Endothelial cell of umbilical vein (primary cell): ENCODE results near the gene DSCAML1.

ENCODE experiments used
- CTCF ChIP-seq, 2 donors: IDR thresholded peaks; 1 replicate in 1 of 2; 2 replicates in 1 of 2; pipeline ENCODE4 v1.5.1; 2011; ENCODE audit warnings: low read length in 2 of 2, mild to moderate bottlenecking in 2 of 2, moderate library complexity in 2 of 2, control low read depth in 1 of 2, inconsistent platforms in 1 of 2, low read depth in 1 of 2; ENCODE audit not compliant: insufficient read depth in 1 of 2; ENCODE audit errors: extremely low read depth in 1 of 2
- EZH2 ChIP-seq: IDR thresholded peaks from 2 replicates; pipeline ENCODE4 v1.6.1; 2012; ENCODE audit warnings: borderline replicate concordance, low read depth, mild to moderate bottlenecking, moderate library complexity, low read length, inconsistent platforms; ENCODE audit not compliant: severe bottlenecking
- FOS ChIP-seq: IDR thresholded peaks from 2 replicates; pipeline ENCODE4 v1.6.1; 2011; ENCODE audit warnings: mild to moderate bottlenecking, low read length, moderate library complexity, borderline replicate concordance; ENCODE audit not compliant: insufficient read depth
- JUN ChIP-seq: IDR thresholded peaks from 2 replicates; pipeline ENCODE4 v1.6.1; 2011; ENCODE audit warnings: borderline replicate concordance, low read depth; ENCODE audit not compliant: insufficient read length, insufficient read depth
- MAX ChIP-seq: IDR thresholded peaks from 2 replicates; pipeline ENCODE4 v1.6.1; 2011; ENCODE audit not compliant: insufficient read depth, insufficient read length
- POLR2A ChIP-seq: IDR thresholded peaks from 2 replicates; pipeline ENCODE4 v1.6.1; 2012; ENCODE audit warnings: low read depth, mild to moderate bottlenecking, control low read depth, low read length
- POLR2AphosphoS5 ChIP-seq: IDR thresholded peaks from 2 replicates; pipeline ENCODE4 v1.6.1; 2012; ENCODE audit warnings: low read depth, mild to moderate bottlenecking, control low read depth, low read length, moderate library complexity; ENCODE audit not compliant: insufficient read depth

- TF ChIP-seq POLR2AphosphoS5 (no peak), FOS (no peak), CTCF (IDR thresholded peaks at IDR 0.05; ENCODE audit: extremely low read depth in 1 of 2, insufficient read depth in 1 of 2, low read depth in 1 of 2, low read length in 2 of 2) (no peak), POLR2A (no peak), EZH2 (no peak), JUN (no peak), MAX (no peak)
Observed at GRCh38 chr11:117681438-117681837, 115.6 kb downstream of the DSCAML1 start.
